SHP77 treated with DMSO at 0.1 percent for 48 hours (cell line): ENCODE measurements around the gene PLEKHA8.

ENCODE experiments used
- DNase-seq: peaks from one replicate; lab custom pipeline; 2025; lab: John Stamatoyannopoulos, UW

The PLEKHA8 gene

GRCh38 chr7:30112103-30112713 is 84.0 kb downstream of the PLEKHA8 start:
- no peak for DNase-seq

- DNase-seq = no peak
Observed at GRCh38 chr7:30113144-30113543, 84.9 kb downstream of the PLEKHA8 start.

GRCh38 chr7:30114536-30115238 is 86.5 kb downstream of the PLEKHA8 start:
- DNase-seq = no peak

GRCh38 chr7:30115709-30116297 is 87.6 kb downstream of the PLEKHA8 start:
- DNase-seq = no peak

GRCh38 chr7:30116771-30117170 is 88.6 kb downstream of the PLEKHA8 start:
- DNase-seq = no peak

GRCh38 chr7:30117896-30118295 is 89.7 kb downstream of the PLEKHA8 start:
- no peak for DNase-seq

GRCh38 chr7:30119890-30120577 is 91.8 kb downstream of the PLEKHA8 start:
- DNase-seq = no peak

- peak; percentile 12 for DNase-seq
Observed at GRCh38 chr7:30133736-30134610, 105.8 kb downstream of the PLEKHA8 start.

GRCh38 chr7:30134611-30135300 is 106.5 kb downstream of the PLEKHA8 start, which contains the start of gene MTURN:
Gene MTURN, plus strand, starts transcription at chr7:30134986. Its CDS starts 151 bp downstream, at chr7:30135137.
- DNase-seq = peak; percentile 76

- DNase-seq = peak; percentile 6
Observed at GRCh38 chr7:30135301-30136116, 107.3 kb downstream of the PLEKHA8 start.

GRCh38 chr7:30136117-30136731 is 108.0 kb downstream of the PLEKHA8 start:
- DNase-seq = no peak

- DNase-seq = no peak
Observed at GRCh38 chr7:30136743-30137485, 108.7 kb downstream of the PLEKHA8 start.

- no peak for DNase-seq
Observed at GRCh38 chr7:30139836-30140384, 111.7 kb downstream of the PLEKHA8 start.

- peak; percentile 16 for DNase-seq
Observed at GRCh38 chr7:30140456-30140855, 112.2 kb downstream of the PLEKHA8 start.

- no peak for DNase-seq
Observed at GRCh38 chr7:30142710-30143109, 114.5 kb downstream of the PLEKHA8 start.

- peak; percentile 66 for DNase-seq
Observed at GRCh38 chr7:30143748-30144251, 115.6 kb downstream of the PLEKHA8 start.

- no peak for DNase-seq
Observed at GRCh38 chr7:30144657-30145306, 116.6 kb downstream of the PLEKHA8 start.

- no peak for DNase-seq
Observed at GRCh38 chr7:30145426-30145970, 117.3 kb downstream of the PLEKHA8 start.
